ENCODE measurements around the gene TMEM253. TPM values are rescaled to one million over a fixed set of nuclear protein-coding genes. Genes with fewer than 3 reads are reported as not detected.
A peak's percentile ranks its signal among the peaks of the same experiment; 100 is the strongest.

Gene TMEM253
- total and polyA plus RNA-seq, 8 donors: 0.16 to 4.9 (median 1.1) TPM

GRCh38 chr14:21070610-21071224 is 30.1 kb upstream of the TMEM253 start:
- Histone ChIP-seq H3K27ac (peak overlapping the region; percentile 70 to 88 (median 78)), H3K27me3 (no peaks in the 10 kb centered on the region), H3K9me3 (no peaks in the 10 kb centered on the region), H3K36me3 (peaks cover 0 to 7% (median 3%) of the 10 kb centered on the region in 3 donors), H3K4me3 (peak overlapping the region; percentile 47 to 77 (median 70)), H3K4me1 (peaks cover 0 to 9% (median 5%) of the 10 kb centered on the region in 3 donors)
- no peak for FAIRE-seq
- 0 to 1% methylated on average over 23 of the region's 23 CpGs for WGBS, 2 donors
- intact Hi-C loops (cut with DNase I): no loop called here
- ATAC-seq: peak; percentile 22 to 37 (median 30)
- TF ChIP-seq CTCF (IDR thresholded peaks at IDR 0.05): no peak
- peak in 5 of 6 donors; percentile 44 to 87 (median 65) for DNase-seq

- DNase-seq (peak; percentile 73 to 90 (median 84)), ATAC-seq (peak; percentile 49 to 76 (median 66)), FAIRE-seq (no peak)
- Histone ChIP-seq H3K27ac (peak overlapping the region; percentile 70 to 88 (median 78)), H3K4me3 (peak overlapping the region; percentile 47 to 77 (median 70)), H3K4me1 (peaks cover 0 to 9% (median 5%) of the 10 kb centered on the region in 3 donors), H3K36me3 (peaks cover 0 to 13% (median 10%) of the 10 kb centered on the region in 3 donors), H3K9me3 (no peaks in the 10 kb centered on the region), H3K27me3 (no peaks in the 10 kb centered on the region)
- intact Hi-C loops (cut with DNase I): no loop called here
- 1 to 3% methylated on average over 33 to 34 of the region's 37 CpGs for WGBS, 2 donors
- TF ChIP-seq CTCF (IDR thresholded peaks at IDR 0.05): no peak
These were observed 29.4 kb upstream of the TMEM253 start for GRCh38 chr14:21071225-21072030.

GRCh38 chr14:21072031-21072473 is 28.8 kb upstream of the TMEM253 start:
- WGBS, 2 donors: 44 to 54% methylated on average over 4 of the region's 4 CpGs
- no peak for ATAC-seq

GRCh38 chr14:21072781-21073339 is 28.0 kb upstream of the TMEM253 start:
- no peak for TF ChIP-seq CTCF (IDR thresholded peaks at IDR 0.05)
- Histone ChIP-seq H3K27ac (peak overlapping the region in 3 of 4 donors; percentile 5 to 88 (median 76)), H3K36me3 (peaks cover 0 to 25% (median 13%) of the 10 kb centered on the region in 3 donors), H3K9me3 (no peaks in the 10 kb centered on the region), H3K4me1 (peaks cover 0 to 9% (median 5%) of the 10 kb centered on the region in 3 donors), H3K4me3 (no peak overlapping the region), H3K27me3 (no peaks in the 10 kb centered on the region)
- DNase-seq: no peak
- intact Hi-C loops (cut with DNase I): no loop called here
- WGBS, 2 donors: 68 to 71% methylated on average over 9 of the region's 9 CpGs
- no peak for FAIRE-seq
- no peak for ATAC-seq

More at GRCh38 chr14:21072031-21072473, 28.8 kb upstream of the TMEM253 start:
- Histone ChIP-seq H3K9me3 (no peaks in the 10 kb centered on the region), H3K36me3 (peaks cover 0 to 17% (median 13%) of the 10 kb centered on the region in 3 donors), H3K4me1 (peaks cover 0 to 9% (median 5%) of the 10 kb centered on the region in 3 donors), H3K4me3 (peak overlapping the region in 3 of 4 donors; percentile 47 to 77 (median 65)), H3K27me3 (no peaks in the 10 kb centered on the region), H3K27ac (peak overlapping the region; percentile 70 to 88 (median 78))
- TF ChIP-seq CTCF (IDR thresholded peaks at IDR 0.05): no peak
- DNase-seq (no peak), FAIRE-seq (no peak)
- intact Hi-C loops (cut with DNase I): no loop called here
